K562 (cell line): Measurements from ENCODE around the gene FHIT. TPM values are rescaled to one million over a fixed set of nuclear protein-coding genes. Genes with fewer than 3 reads are reported as not detected.

Experiments used
- ATAC-seq: fragments of 200-7000 bp; cut with Tn5 transposase; 3 replicates; pipeline ENCODE4 v1.9.1; 2020; ENCODE audit warnings: moderate library complexity
- BruUV-seq: library from RNA; stranded (reverse); fragments of 400-500 nt; replicated peaks from 2 replicates; lab custom pipeline; 2021; lab: Mats Ljungman, UMichigan
- CTCF ChIA-PET: fragments of 300-600 bp; formaldehyde crosslinking; extraction: SDS; loops from one replicate; lab custom pipeline; 2021; ENCODE audit warnings: low intra/inter-chr PET ratio; lab: Yijun Ruan, JAX
- POLR2A ChIA-PET: fragments of 300-600, 350-650 bp; sonication (Branson Sonifier 250); formaldehyde crosslinking; extraction: SDS; loops from one replicate; lab custom pipeline; 2021; ENCODE audit warnings: antibody characterized with exemption, inconsistent platforms; lab: Yijun Ruan, JAX
- DNase-seq, 4 experiments: peaks; one replicate each; pipeline versions ENCODE4 v3.0.0 to v3.0.0-alpha.2; 2011 to 2018; ENCODE audit warnings: low spot score in 3 of 4, mixed read lengths in 3 of 4; ENCODE audit errors: extremely low read depth in 1 of 4
- FAIRE-seq: peaks from 2 replicates; lab custom pipeline; 2011; peaks lifted over from hg19 to GRCh38; lab: Jason Lieb, UNC
- H2AFZ ChIP-seq: 2 replicates; pipeline ENCODE4 v1.6.0; 2011; ENCODE audit warnings: low read depth, low read length, control low read depth, inconsistent platforms
- H3K27ac ChIP-seq: fragments of 200-600 bp; 3 replicates; pipeline ENCODE4 v1.8.0; 2011; ENCODE audit warnings: low read depth, mild to moderate bottlenecking, control low read depth, inconsistent platforms, low read length, moderate library complexity, mixed read lengths; ENCODE audit errors: extremely low read depth
- H3K27me3 ChIP-seq, 2 experiments: fragments of 300-600 bp in 1 of 2; 2 replicates in 1 of 2; 3 replicates in 1 of 2; pipeline versions ENCODE4 v1.6.0 to v1.8.0; 2011; ENCODE audit warnings: inconsistent platforms in 2 of 2, low read length in 2 of 2, mild to moderate bottlenecking in 1 of 2, mixed read lengths in 1 of 2, moderate library complexity in 1 of 2; ENCODE audit not compliant: control insufficient read depth in 2 of 2, insufficient read depth in 2 of 2
- H3K36me3 ChIP-seq: fragments of 300-600 bp; 3 replicates; pipeline ENCODE4 v1.8.0; 2011; ENCODE audit warnings: mild to moderate bottlenecking, low read length, inconsistent platforms; ENCODE audit not compliant: control insufficient read depth, insufficient read depth
- H3K4me1 ChIP-seq, 2 experiments: fragments of 200-600 bp in 1 of 2; replicated peaks in 1 of 2; 2 replicates in 1 of 2; 3 replicates in 1 of 2; pipeline versions ENCODE4 v1.5.1 to v1.8.0; 2011; ENCODE audit warnings: inconsistent platforms in 2 of 2, low read length in 2 of 2, mild to moderate bottlenecking in 1 of 2, mixed read lengths in 1 of 2, moderate library complexity in 1 of 2; ENCODE audit not compliant: control insufficient read depth in 2 of 2, insufficient read depth in 2 of 2
- H3K4me2 ChIP-seq: 2 replicates; pipeline ENCODE4 v1.6.1; 2011; ENCODE audit warnings: low read length, control low read depth, inconsistent platforms, mixed read lengths; ENCODE audit not compliant: insufficient read depth
- H3K4me3 ChIP-seq: fragments of 200-600 bp; sonication (generic), shearing (Covaris generic); 2 replicates; pipeline ENCODE4 v1.5.1; 2016; ENCODE audit warnings: control low read depth, inconsistent platforms
- H3K79me2 ChIP-seq: fragments of 200-600 bp; 3 replicates; pipeline ENCODE4 v1.8.0; 2011; ENCODE audit warnings: low read length, inconsistent platforms; ENCODE audit not compliant: control insufficient read depth, insufficient read depth
- H3K9ac ChIP-seq, 2 experiments: 2 replicates each; pipeline versions ENCODE4 v1.6.0 to v1.6.1; 2011; ENCODE audit warnings: low read depth in 2 of 2, low read length in 2 of 2, control low read depth in 1 of 2, inconsistent platforms in 1 of 2, mild to moderate bottlenecking in 1 of 2, mixed read lengths in 1 of 2; ENCODE audit not compliant: insufficient read depth in 1 of 2
- H3K9me1 ChIP-seq: one replicate; pipeline ENCODE4 v1.6.0; 2011; ENCODE audit warnings: inconsistent platforms, mild to moderate bottlenecking, low read length, moderate library complexity; ENCODE audit not compliant: control insufficient read depth, insufficient read depth
- H3K9me3 ChIP-seq: replicated peaks from 2 replicates; pipeline ENCODE4 v1.5.1; 2011; ENCODE audit warnings: low read depth, low read length, inconsistent platforms; ENCODE audit not compliant: control insufficient read depth, insufficient read depth
- H4K20me1 ChIP-seq: replicated peaks from 2 replicates; pipeline ENCODE4 v1.6.1; 2011; ENCODE audit warnings: low read length, inconsistent platforms, mixed read lengths; ENCODE audit not compliant: control insufficient read depth, insufficient read depth
- ASH1L ChIP-seq: fragments of 450-650 bp; IDR thresholded peaks from 2 replicates; pipeline ENCODE4 v1.6.1; 2018; ENCODE audit warnings: borderline replicate concordance, mild to moderate bottlenecking, low read depth; ENCODE audit not compliant: partially characterized antibody
- ATF2 ChIP-seq: sonication (generic); formaldehyde crosslinking; IDR thresholded peaks from 2 replicates; pipeline ENCODE4 v1.8.1; 2022; ENCODE audit warnings: missing genetic modification reagents
- CREB1 ChIP-seq, 2 experiments: sonication (generic) in 1 of 2; formaldehyde crosslinking in 1 of 2; IDR thresholded peaks; 2 replicates each; pipeline versions ENCODE4 v1.6.1 to v1.8.0; 2012 to 2022; ENCODE audit warnings: inconsistent platforms in 1 of 2, mild to moderate bottlenecking in 1 of 2, missing genetic modification reagents in 1 of 2, moderate library complexity in 1 of 2
- FOXA1 ChIP-seq: fragments of 450-650 bp; IDR thresholded peaks from 2 replicates; pipeline ENCODE4 v1.6.1; 2016; ENCODE audit warnings: mild to moderate bottlenecking, borderline replicate concordance
- HDAC1 ChIP-seq, 2 experiments: fragments of 450-650 bp; IDR thresholded peaks; 2 replicates each; pipeline ENCODE4 v1.6.1; 2016 to 2017; ENCODE audit warnings: inconsistent platforms in 1 of 2, mild to moderate bottlenecking in 1 of 2, moderate library complexity in 1 of 2
- HIVEP1 ChIP-seq: fragments of 250-450 bp; sonication (Bioruptor Pico); IDR thresholded peaks from 2 replicates; pipeline ENCODE4 v1.4.0; 2020; ENCODE audit warnings: mild to moderate bottlenecking
- IRF9 ChIP-seq: fragments of 450-650 bp; IDR thresholded peaks from 2 replicates; pipeline ENCODE4 v1.6.1; 2016; ENCODE audit warnings: missing biosample characterization, missing genetic modification characterization
- MYBL2 ChIP-seq, 2 experiments: fragments of 450-650 bp in 1 of 2; sonication (generic) in 1 of 2; formaldehyde crosslinking in 1 of 2; IDR thresholded peaks; 2 replicates each; pipeline versions ENCODE4 v1.6.1 to v1.8.1; 2017 to 2022; ENCODE audit warnings: borderline replicate concordance in 1 of 2, inconsistent platforms in 1 of 2, low read depth in 1 of 2, mild to moderate bottlenecking in 1 of 2, missing genetic modification reagents in 1 of 2, moderate library complexity in 1 of 2
- PML ChIP-seq: IDR thresholded peaks from 2 replicates; pipeline ENCODE4 v1.6.1; 2012; ENCODE audit warnings: low read length, inconsistent platforms
- RBM25 ChIP-seq: fragments of 200-400 bp; formaldehyde crosslinking; IDR thresholded peaks from 2 replicates; pipeline ENCODE4 v1.6.1; 2018; ENCODE audit warnings: low read length, low read depth, moderate library complexity; ENCODE audit not compliant: severe bottlenecking
- SAFB ChIP-seq: fragments of 200-400 bp; formaldehyde crosslinking; IDR thresholded peaks from 2 replicates; pipeline ENCODE4 v1.6.1; 2017; ENCODE audit warnings: low read depth, low read length, borderline replicate concordance
- ZBTB2 ChIP-seq: fragments of 450-650 bp; IDR thresholded peaks from 2 replicates; pipeline ENCODE4 v1.6.1; 2016; ENCODE audit warnings: antibody characterized with exemption
- ZBTB5 ChIP-seq: fragments of 450-650 bp; IDR thresholded peaks from 2 replicates; pipeline ENCODE4 v1.6.1; 2017; ENCODE audit warnings: antibody characterized with exemption
- ZNF143 ChIP-seq: sonication (generic); formaldehyde crosslinking; IDR thresholded peaks from 2 replicates; pipeline ENCODE4 v1.9.0; 2022; ENCODE audit warnings: mild to moderate bottlenecking, missing genetic modification reagents
- ZNF57 ChIP-seq: fragments of 450-650 bp; formaldehyde crosslinking; IDR thresholded peaks from 2 replicates; pipeline ENCODE4 v1.4.0; 2020; ENCODE audit warnings: mild to moderate bottlenecking, moderate library complexity
- ZNF79 ChIP-seq: fragments of 250-450 bp; sonication (Bioruptor Pico); IDR thresholded peaks from 2 replicates; pipeline ENCODE4 v1.4.0; 2020; ENCODE audit warnings: low read depth, mild to moderate bottlenecking, moderate library complexity
- WGBS: fragments of 100-300 bp; shearing (Covaris generic); methylation state at CpG from one replicate; pipeline ENCODE4 v1.1.6; 2016; ENCODE audit warnings: low coverage, mixed read lengths; ENCODE audit not compliant: insufficient coverage; ENCODE audit errors: missing lambda C conversion rate; 5-methylcytosine and 5-hydroxymethylcytosine counted together
- in situ Hi-C: fragments of 300-500 bp; cut with MboI; formaldehyde crosslinking; loops from 4 replicates; pipeline ENCODE4 v1.15.0; 2018; ENCODE audit warnings: inconsistent platforms, mixed read lengths
- intact Hi-C: fragments of 100-400 bp; cut with micrococcal nuclease; formaldehyde crosslinking; loops from 2 replicates; pipeline ENCODE4 v1.14.2; 2022
- polyA plus RNA-seq, 8 experiments: library from polyadenylated mRNA; depleted of rRNA in 4 of 8; stranded (reverse) in 5 of 8; unstranded in 3 of 8; fragments of >200 nt; fragmentation: Nextera tagmentation in 2 of 8; fragmentation: Illumina TruSeq in 1 of 8; extraction: Ambion mirVana in 2 of 8; extraction: Trizol in 1 of 8; gene quantifications; 2 replicates each; pipeline versions ENCODE4 v1.2.1 to v1.2.3, GENCODE V29; 2011 to 2014; ENCODE audit warnings: inconsistent platforms in 1 of 8, missing spikeins in 1 of 8
- total RNA-seq, 7 experiments: library from RNA; depleted of rRNA in 6 of 7; stranded (reverse); fragments of >200 nt in 6 of 7; fragmentation: Illumina TruSeq in 2 of 7; extraction: Trizol in 2 of 7; gene quantifications; 2 replicates each; pipeline versions ENCODE4 v1.2.1 to v1.2.3, GENCODE V29; 2011 to 2021; ENCODE audit warnings: low replicate concordance in 1 of 7

The FHIT gene
- total and polyA plus RNA-seq, 9 of the 15 experiments (the other 6 are each of a cell fraction or from before 2014, with no cell fraction given), result 1.7 to 9.1 (median 4.3) TPM

- no peak overlapping the region for H3K27ac ChIP-seq
- FAIRE-seq, result no peak
- H3K9me1 ChIP-seq, result no peaks in the 10 kb centered on the region
- no TSS peak for BruUV-seq
- ChIA-PET CTCF (no interaction called here), POLR2A (no interaction called here)
- no peaks in the 10 kb centered on the region for H3K4me1 ChIP-seq
- no peak overlapping the region for H3K4me3 ChIP-seq
- no peaks in the 10 kb centered on the region for H3K36me3 ChIP-seq
- H3K4me2 ChIP-seq, result no peak overlapping the region
- no peak for ATAC-seq
- TF ChIP-seq ZBTB2, result no peak
- no peak for TF ChIP-seq CREB1 (IDR thresholded peaks at IDR 0.05)
- TF ChIP-seq CREB1 (CRISPR knock-in tag; IDR thresholded peaks at IDR 0.05), result no peak
- TF ChIP-seq RBM25, result no peak
- no peak for TF ChIP-seq HIVEP1 (CRISPR knock-in tag)
- TF ChIP-seq SAFB, result no peak
- no peak for TF ChIP-seq MYBL2 (IDR thresholded peaks at IDR 0.05; ENCODE audit: low read depth)
- TF ChIP-seq MYBL2 (CRISPR knock-in tag; IDR thresholded peaks at IDR 0.05; ENCODE audit: borderline replicate concordance), result no peak
- TF ChIP-seq ZNF143, result no peak
- no peak for TF ChIP-seq FOXA1
- TF ChIP-seq ASH1L, result no peak
- TF ChIP-seq ZNF57 (CRISPR knock-in tag), result no peak
- no peak for TF ChIP-seq ZNF79 (CRISPR knock-in tag)
- TF ChIP-seq HDAC1 (IDR thresholded peaks at IDR 0.05), result no peak
- no peak for TF ChIP-seq ZBTB5
- no peak for TF ChIP-seq ATF2
- TF ChIP-seq IRF9 (tag), result no peak
- TF ChIP-seq PML, result no peak
- WGBS, result 37% methylated on average over 2 of the region's 2 CpGs
- in situ Hi-C loops (no loop called here), intact Hi-C loops (no loop called here)
- no peaks in the 10 kb centered on the region for H4K20me1 ChIP-seq
- H3K27me3 ChIP-seq, result no peaks in the 10 kb centered on the region
- no peak overlapping the region for H3K9ac ChIP-seq
- no peaks in the 10 kb centered on the region for H3K79me2 ChIP-seq
- H3K9me3 ChIP-seq, result no peaks in the 10 kb centered on the region
- DNase-seq, result no peak
- H2AFZ ChIP-seq, result no peak overlapping the region
These were observed 88.3 kb downstream of the FHIT start for GRCh38 chr3:61162965-61163364.
